K562 (cell line): Measurements from ENCODE around the gene PRPSAP1. TPM values are rescaled to one million over a fixed set of nuclear protein-coding genes. Genes with fewer than 3 reads are reported as not detected.
A peak's percentile ranks its signal among the peaks of the same experiment; 100 is the strongest.

Experiments used
- CCNT2 ChIP-seq: IDR thresholded peaks from 2 replicates; pipeline ENCODE4 v1.6.1; 2011; ENCODE audit warnings: borderline replicate concordance, low read depth, mild to moderate bottlenecking, moderate library complexity, mixed read lengths, low read length; ENCODE audit not compliant: insufficient read length; ENCODE audit errors: extremely low read depth
- CEBPB ChIP-seq: fragments of 450-650 bp; IDR thresholded peaks from 2 replicates; pipeline ENCODE4 v1.6.1; 2016; ENCODE audit warnings: missing genetic modification characterization, missing compliant biosample characterization
- DMBX1 ChIP-seq: fragments of 250-450 bp; sonication (Bioruptor Pico); IDR thresholded peaks from 2 replicates; pipeline ENCODE4 v1.8.0; 2022; ENCODE audit warnings: inconsistent platforms, mild to moderate bottlenecking, moderate library complexity, borderline replicate concordance
- ELF1 ChIP-seq: fragments of 200-800 bp; sonication (Bioruptor generic); IDR thresholded peaks from 2 replicates; pipeline ENCODE4 v1.6.1; 2016; ENCODE audit warnings: missing genetic modification characterization, missing compliant biosample characterization
- GABPB1 ChIP-seq: sonication (generic); formaldehyde crosslinking; IDR thresholded peaks from 2 replicates; pipeline ENCODE4 v1.8.0; 2022; ENCODE audit warnings: mild to moderate bottlenecking, missing genetic modification reagents
- GTF2E2 ChIP-seq: fragments of 200-800 bp; sonication (Bioruptor generic); IDR thresholded peaks from 2 replicates; pipeline ENCODE4 v1.6.1; 2016; ENCODE audit warnings: missing genetic modification characterization, missing compliant biosample characterization
- HDAC6 ChIP-seq: IDR thresholded peaks from 2 replicates; pipeline ENCODE4 v1.6.1; 2012; ENCODE audit warnings: low read depth, mild to moderate bottlenecking, control low read depth, inconsistent platforms, low read length, moderate library complexity
- HNRNPL ChIP-seq: fragments of 200-400 bp; formaldehyde crosslinking; IDR thresholded peaks from 2 replicates; pipeline ENCODE4 v1.6.1; 2017; ENCODE audit warnings: low read depth, mild to moderate bottlenecking, low read length
- IRF2 ChIP-seq: sonication (generic); formaldehyde crosslinking; IDR thresholded peaks from 2 replicates; pipeline ENCODE4 v1.8.1; 2022; ENCODE audit warnings: mild to moderate bottlenecking, missing genetic modification reagents
- LEF1 ChIP-seq: fragments of 450-650 bp; IDR thresholded peaks from 2 replicates; pipeline ENCODE4 v1.6.1; 2016; ENCODE audit warnings: mild to moderate bottlenecking
- NCOA4 ChIP-seq: fragments of 450-650 bp; IDR thresholded peaks from 2 replicates; pipeline ENCODE4 v1.6.1; 2018; ENCODE audit warnings: mild to moderate bottlenecking; ENCODE audit not compliant: partially characterized antibody
- RAD51 ChIP-seq: fragments of 450-650 bp; IDR thresholded peaks from 2 replicates; pipeline ENCODE4 v1.7.1; 2016; ENCODE audit warnings: low read depth, mild to moderate bottlenecking, borderline replicate concordance
- RBM34 ChIP-seq: fragments of 200-400 bp; formaldehyde crosslinking; IDR thresholded peaks from 2 replicates; pipeline ENCODE4 v1.6.1; 2018; ENCODE audit warnings: low read length, borderline replicate concordance; ENCODE audit not compliant: insufficient read depth
- RFX5 ChIP-seq: IDR thresholded peaks from 2 replicates; pipeline ENCODE4 v1.6.1; 2011; ENCODE audit warnings: low read depth, mild to moderate bottlenecking, improper control_type of control experiment, low read length
- RFX7 ChIP-seq: fragments of 250-450 bp; sonication (Bioruptor Pico); IDR thresholded peaks from 2 replicates; pipeline ENCODE4 v1.5.1; 2021; ENCODE audit warnings: mild to moderate bottlenecking
- SAFB ChIP-seq: fragments of 200-400 bp; formaldehyde crosslinking; IDR thresholded peaks from 2 replicates; pipeline ENCODE4 v1.6.1; 2017; ENCODE audit warnings: low read depth, low read length, borderline replicate concordance
- SIN3B ChIP-seq: fragments of 450-650 bp; IDR thresholded peaks from 2 replicates; pipeline ENCODE4 v1.6.1; 2017; ENCODE audit warnings: low read depth, mild to moderate bottlenecking, moderate library complexity
- SRSF9 ChIP-seq: fragments of 200-400 bp; formaldehyde crosslinking; IDR thresholded peaks from 2 replicates; pipeline ENCODE4 v1.6.1; 2017; ENCODE audit warnings: low read depth, low read length, borderline replicate concordance
- ZNF717 ChIP-seq: fragments of 250-450 bp; sonication (Bioruptor Pico); IDR thresholded peaks from 2 replicates; pipeline ENCODE4 v1.5.0; 2021
- polyA plus RNA-seq, 8 experiments: library from polyadenylated mRNA; depleted of rRNA in 4 of 8; stranded (reverse) in 5 of 8; unstranded in 3 of 8; fragments of >200 nt; fragmentation: Nextera tagmentation in 2 of 8; fragmentation: Illumina TruSeq in 1 of 8; extraction: Ambion mirVana in 2 of 8; extraction: Trizol in 1 of 8; gene quantifications; 2 replicates each; pipeline versions ENCODE4 v1.2.1 to v1.2.3, GENCODE V29; 2011 to 2014; ENCODE audit warnings: inconsistent platforms in 1 of 8, missing spikeins in 1 of 8
- total RNA-seq, 7 experiments: library from RNA; depleted of rRNA in 6 of 7; stranded (reverse); fragments of >200 nt in 6 of 7; fragmentation: Illumina TruSeq in 2 of 7; extraction: Trizol in 2 of 7; gene quantifications; 2 replicates each; pipeline versions ENCODE4 v1.2.1 to v1.2.3, GENCODE V29; 2011 to 2021; ENCODE audit warnings: low replicate concordance in 1 of 7
- TF ChIP-seq, protein P1 (sequence below): fragments of 450-650 bp; IDR thresholded peaks from 2 replicates; pipeline ENCODE4 v1.6.1; 2016; ENCODE audit warnings: borderline replicate concordance
- TF ChIP-seq, protein P2 (sequence below): sonication (generic); formaldehyde crosslinking; IDR thresholded peaks from 2 replicates; pipeline ENCODE4 v1.8.0; 2022; ENCODE audit warnings: mild to moderate bottlenecking, low read depth, missing genetic modification reagents
- TF ChIP-seq, protein P3 (sequence below): fragments of 450-650 bp; IDR thresholded peaks from 2 replicates; pipeline ENCODE4 v1.7.0; 2016; ENCODE audit warnings: borderline replicate concordance

The PRPSAP1 gene
- total and polyA plus RNA-seq, 9 of the 15 experiments (the other 6 are each of a cell fraction or from before 2014, with no cell fraction given) = 21.9 to 77.1 (median 40.8) TPM

DNA sequence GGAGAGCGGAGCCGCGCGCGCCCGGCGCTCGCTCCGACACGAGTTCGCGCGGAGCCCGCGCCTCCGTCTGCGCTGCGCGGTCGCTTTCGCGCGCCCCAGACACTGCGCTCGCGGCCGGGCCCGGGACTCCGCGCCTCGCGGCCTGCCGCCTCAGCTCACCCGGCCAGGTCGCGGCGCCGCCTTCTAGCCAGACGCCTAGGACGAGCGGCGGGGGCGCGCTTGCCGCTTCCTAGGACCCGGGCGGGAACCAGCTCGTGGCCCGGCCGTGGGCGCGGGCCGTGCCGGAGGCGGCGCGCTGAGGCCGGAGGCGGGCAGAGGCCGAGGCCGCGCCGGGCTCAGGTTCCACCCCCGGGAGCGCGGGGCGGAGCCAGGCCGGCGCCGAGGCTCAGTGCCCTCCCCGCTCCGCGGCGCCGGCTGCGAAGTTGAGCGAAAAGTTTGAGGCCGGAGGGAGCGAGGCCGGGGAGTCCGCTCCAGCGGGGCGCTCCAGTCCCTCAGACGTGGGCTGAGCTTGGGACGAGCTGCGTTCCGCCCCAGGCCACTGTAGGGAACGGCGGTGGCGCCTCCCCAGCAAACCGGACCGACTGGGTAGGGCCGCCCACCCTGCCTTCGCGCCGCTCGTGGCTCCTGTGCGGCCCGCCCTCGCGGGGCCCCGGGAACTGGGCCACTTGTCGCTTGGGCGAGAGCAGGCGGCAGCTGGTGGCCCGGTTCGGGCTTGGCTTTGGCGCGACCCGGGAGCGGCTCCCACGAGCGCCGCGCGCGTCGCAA is 30.7 kb upstream of the PRPSAP1 start, which contains the start of gene SPHK1 (continued):
- TF ChIP-seq RBM34 (0 out of 2 replicates have a peak, but pooled peaks have one; percentile 28), GTF2E2 (no peak), CCNT2 (peak; percentile 63), RAD51 (no peak), HNRNPL (peak; percentile 72; the same call in 1 of the 2 replicates), ZNF717 (no peak), CEBPB (tag) (no peak), ELF1 (no peak), RFX7 (CRISPR knock-in tag) (no peak), IRF2 (no peak), LEF1 (no peak), SIN3B (0 out of 2 replicates have a peak, but pooled peaks have one; percentile 44), DMBX1 (CRISPR knock-in tag) (peak; percentile 22), RFX5 (no peak), HDAC6 (no peak), SRSF9 (no peak), GABPB1 (no peak), SAFB (no peak; the same call in 1 of the 2 replicates), NCOA4 (no peak)
- TF ChIP-seq, protein P1, sequence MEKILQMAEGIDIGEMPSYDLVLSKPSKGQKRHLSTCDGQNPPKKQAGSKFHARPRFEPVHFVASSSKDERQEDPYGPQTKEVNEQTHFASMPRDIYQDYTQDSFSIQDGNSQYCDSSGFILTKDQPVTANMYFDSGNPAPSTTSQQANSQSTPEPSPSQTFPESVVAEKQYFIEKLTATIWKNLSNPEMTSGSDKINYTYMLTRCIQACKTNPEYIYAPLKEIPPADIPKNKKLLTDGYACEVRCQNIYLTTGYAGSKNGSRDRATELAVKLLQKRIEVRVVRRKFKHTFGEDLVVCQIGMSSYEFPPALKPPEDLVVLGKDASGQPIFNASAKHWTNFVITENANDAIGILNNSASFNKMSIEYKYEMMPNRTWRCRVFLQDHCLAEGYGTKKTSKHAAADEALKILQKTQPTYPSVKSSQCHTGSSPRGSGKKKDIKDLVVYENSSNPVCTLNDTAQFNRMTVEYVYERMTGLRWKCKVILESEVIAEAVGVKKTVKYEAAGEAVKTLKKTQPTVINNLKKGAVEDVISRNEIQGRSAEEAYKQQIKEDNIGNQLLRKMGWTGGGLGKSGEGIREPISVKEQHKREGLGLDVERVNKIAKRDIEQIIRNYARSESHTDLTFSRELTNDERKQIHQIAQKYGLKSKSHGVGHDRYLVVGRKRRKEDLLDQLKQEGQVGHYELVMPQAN = no peak
- TF ChIP-seq, protein P2, sequence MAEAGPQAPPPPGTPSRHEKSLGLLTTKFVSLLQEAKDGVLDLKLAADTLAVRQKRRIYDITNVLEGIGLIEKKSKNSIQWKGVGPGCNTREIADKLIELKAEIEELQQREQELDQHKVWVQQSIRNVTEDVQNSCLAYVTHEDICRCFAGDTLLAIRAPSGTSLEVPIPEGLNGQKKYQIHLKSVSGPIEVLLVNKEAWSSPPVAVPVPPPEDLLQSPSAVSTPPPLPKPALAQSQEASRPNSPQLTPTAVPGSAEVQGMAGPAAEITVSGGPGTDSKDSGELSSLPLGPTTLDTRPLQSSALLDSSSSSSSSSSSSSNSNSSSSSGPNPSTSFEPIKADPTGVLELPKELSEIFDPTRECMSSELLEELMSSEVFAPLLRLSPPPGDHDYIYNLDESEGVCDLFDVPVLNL (CRISPR knock-in tag) = 0 out of 2 replicates have a peak, but pooled peaks have one; percentile 35
- TF ChIP-seq, protein P3, sequence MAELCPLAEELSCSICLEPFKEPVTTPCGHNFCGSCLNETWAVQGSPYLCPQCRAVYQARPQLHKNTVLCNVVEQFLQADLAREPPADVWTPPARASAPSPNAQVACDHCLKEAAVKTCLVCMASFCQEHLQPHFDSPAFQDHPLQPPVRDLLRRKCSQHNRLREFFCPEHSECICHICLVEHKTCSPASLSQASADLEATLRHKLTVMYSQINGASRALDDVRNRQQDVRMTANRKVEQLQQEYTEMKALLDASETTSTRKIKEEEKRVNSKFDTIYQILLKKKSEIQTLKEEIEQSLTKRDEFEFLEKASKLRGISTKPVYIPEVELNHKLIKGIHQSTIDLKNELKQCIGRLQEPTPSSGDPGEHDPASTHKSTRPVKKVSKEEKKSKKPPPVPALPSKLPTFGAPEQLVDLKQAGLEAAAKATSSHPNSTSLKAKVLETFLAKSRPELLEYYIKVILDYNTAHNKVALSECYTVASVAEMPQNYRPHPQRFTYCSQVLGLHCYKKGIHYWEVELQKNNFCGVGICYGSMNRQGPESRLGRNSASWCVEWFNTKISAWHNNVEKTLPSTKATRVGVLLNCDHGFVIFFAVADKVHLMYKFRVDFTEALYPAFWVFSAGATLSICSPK = no peak
